ENCODE results near the gene TRAPPC1. TPM values are rescaled to one million over a fixed set of nuclear protein-coding genes. Genes with fewer than 3 reads are reported as not detected.

The TRAPPC1 gene
- total and polyA plus RNA-seq, 2 of the 8 experiments (the other 6 are each of a cell fraction or from before 2014, with no cell fraction given), result 114 to 170 TPM

- 0 out of 2 replicates have a peak overlapping the region, but pooled peaks have one; percentile 43 for H2BK12ac ChIP-seq (ENCODE audit: low read depth, low read length)
- H2BK120ac ChIP-seq (replicated peaks; ENCODE audit: low read depth, low read length), result no peak overlapping the region
- H3K27me3 ChIP-seq (replicated peaks in 1 of 4; ENCODE audit: control insufficient read depth in 3 of 4, extremely low read depth in 1 of 4, insufficient read depth in 3 of 4, low read length in 3 of 4), result peaks cover 10 to 34% (median 31%) of the 10 kb centered on the region in 4 experiments
- FAIRE-seq (no peak), DNase-seq (ENCODE audit: low read depth in 1 of 2, low spot score in 2 of 2) (no peak)
- H3K36me3 ChIP-seq (ENCODE audit: control insufficient read depth in 2 of 4, insufficient read depth in 4 of 4, low read length in 3 of 4), result no peaks in the 10 kb centered on the region
- peaks cover 0 to 2% of the 10 kb centered on the region in 2 experiments for H4K20me1 ChIP-seq (replicated peaks in 1 of 2; ENCODE audit: control insufficient read depth in 1 of 2, insufficient read depth in 2 of 2, low read length in 2 of 2)
- H3K79me1 ChIP-seq (ENCODE audit: low read depth, low read length), result no peaks in the 10 kb centered on the region
- H2BK15ac ChIP-seq (ENCODE audit: low read length), result 0 out of 2 replicates have a peak overlapping the region, but pooled peaks have one; percentile 65
- H3K23me2 ChIP-seq (ENCODE audit: low read depth, low read length), result peaks cover 7% of the 10 kb centered on the region
- H3K9me3 ChIP-seq (ENCODE audit: insufficient read depth in 2 of 2, low read depth in 1 of 2, low read length in 1 of 2), result no peaks in the 10 kb centered on the region
- H2AK5ac ChIP-seq (ENCODE audit: low read depth, low read length), result no peak overlapping the region
- H4K8ac ChIP-seq (ENCODE audit: extremely low read depth, insufficient read depth, low read length), result no peak overlapping the region
- H3K9ac ChIP-seq (replicated peaks in 1 of 4; ENCODE audit: extremely low read depth in 1 of 4, low read depth in 3 of 4, low read length in 3 of 4), result no peak overlapping the region
- H3K27ac ChIP-seq (ENCODE audit: low read depth, low read length), result no peak overlapping the region
- H3K4me2 ChIP-seq (ENCODE audit: insufficient read depth in 1 of 2, low read depth in 2 of 2, low read length in 2 of 2), result peak overlapping the region in 1 of 2 experiments; percentile 85; a peak in 2 of 4 replicates
- no peak overlapping the region for H2BK5ac ChIP-seq (ENCODE audit: low read depth, low read length)
- WGBS, 2 experiments (ENCODE audit: extremely low coverage in 1 of 2, insufficient coverage in 1 of 2, insufficient read length in 1 of 2, insufficient replicate concordance in 2 of 2, low coverage in 1 of 2, low lambda C conversion rate in 2 of 2, missing lambda C conversion rate in 1 of 2), result 75% methylated on average over 2 of the region's 2 CpGs; no CpG with 5 or more reads in 1 of the 2 experiments
- no peak overlapping the region for H3K14ac ChIP-seq (ENCODE audit: insufficient read length)
- no peak overlapping the region for H3K56ac ChIP-seq (replicated peaks; ENCODE audit: insufficient read length, low read depth, low read length)
- H3K79me2 ChIP-seq (ENCODE audit: control insufficient read depth in 1 of 2, insufficient read depth in 2 of 2, low read length in 2 of 2), result no peaks in the 10 kb centered on the region
- H3K4me3 ChIP-seq (ENCODE audit: extremely low read depth in 1 of 4, insufficient read depth in 2 of 4, low read depth in 3 of 4, low read length in 4 of 4), result peak overlapping the region in 1 of 4 experiments; percentile 53; a peak in 2 of 8 replicates
- H2AFZ ChIP-seq (ENCODE audit: low read length), result no peak overlapping the region
- no peak overlapping the region for H3K4ac ChIP-seq (replicated peaks; ENCODE audit: insufficient read length, low read depth, low read length)
- H3K4me1 ChIP-seq (replicated peaks in 1 of 4; ENCODE audit: control insufficient read depth in 3 of 4, insufficient read depth in 4 of 4, low read length in 3 of 4), result peaks cover 0 to 6% (median 6%) of the 10 kb centered on the region in 4 experiments; a peak in 5 of 7 replicates
- H3K18ac ChIP-seq (ENCODE audit: extremely low read depth, low read length), result no peak overlapping the region
- ChIA-PET POLR2A (ENCODE audit: partially characterized antibody) (interaction anchor here (1.6 kb wide), 1 partner anchor 10 kb away, joined by 4 read pairs; no protein-coding TSS in a partner anchor), CTCF (ENCODE audit: partially characterized antibody) (interaction anchor here (0.9 to 6.9 kb wide), 10 partner anchors 9 to 176 kb away, joined by 3 to 64 read pairs (median 4); partner anchors contain the start of genes CNTROB, KCNAB3 and KDM6B)
- H4K91ac ChIP-seq (replicated peaks; ENCODE audit: insufficient read length, low read length), result no peak overlapping the region
- H3K23ac ChIP-seq (ENCODE audit: insufficient read length), result no peak overlapping the region
- no peak overlapping the region for H2BK20ac ChIP-seq (ENCODE audit: low read length)
- no peak overlapping the region for H4K5ac ChIP-seq (ENCODE audit: insufficient read length, low read depth, low read length)
- no peak for TF ChIP-seq SIN3A (conservative IDR thresholded peaks at IDR 0.05 in 1 of 2, IDR thresholded peaks at IDR 0.05 in 1 of 2; ENCODE audit: low read depth in 1 of 2, low read length in 2 of 2)
- TF ChIP-seq CTBP2 (IDR thresholded peaks at IDR 0.05; ENCODE audit: borderline replicate concordance, insufficient read depth, insufficient read length, low read length), result no peak
- TF ChIP-seq, protein P1, sequence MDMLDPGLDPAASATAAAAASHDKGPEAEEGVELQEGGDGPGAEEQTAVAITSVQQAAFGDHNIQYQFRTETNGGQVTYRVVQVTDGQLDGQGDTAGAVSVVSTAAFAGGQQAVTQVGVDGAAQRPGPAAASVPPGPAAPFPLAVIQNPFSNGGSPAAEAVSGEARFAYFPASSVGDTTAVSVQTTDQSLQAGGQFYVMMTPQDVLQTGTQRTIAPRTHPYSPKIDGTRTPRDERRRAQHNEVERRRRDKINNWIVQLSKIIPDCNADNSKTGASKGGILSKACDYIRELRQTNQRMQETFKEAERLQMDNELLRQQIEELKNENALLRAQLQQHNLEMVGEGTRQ (IDR thresholded peaks at IDR 0.05; ENCODE audit: low read length), result no peak
- no peak for TF ChIP-seq FOSL1 (IDR thresholded peaks at IDR 0.05; ENCODE audit: insufficient read depth, low read depth, low read length)
- no peak for TF ChIP-seq RFX5 (IDR thresholded peaks at IDR 0.05; ENCODE audit: borderline replicate concordance, low read depth, low read length)
- no peak for TF ChIP-seq JUN (IDR thresholded peaks at IDR 0.05; ENCODE audit: low read depth, low read length)
- no peak for TF ChIP-seq ASH2L (IDR thresholded peaks at IDR 0.05; ENCODE audit: low read length)
- TF ChIP-seq CHD1 (IDR thresholded peaks at IDR 0.05; ENCODE audit: low read depth, low read length), result no peak
- no peak for TF ChIP-seq RAD21 (IDR thresholded peaks at IDR 0.05 in 1 of 2, conservative IDR thresholded peaks at IDR 0.05 in 1 of 2; ENCODE audit: low read depth in 2 of 2, low read length in 2 of 2)
- TF ChIP-seq RXRA (IDR thresholded peaks at IDR 0.05; ENCODE audit: insufficient read depth, low read depth, low read length), result no peak
- TF ChIP-seq GABPA (IDR thresholded peaks at IDR 0.05; ENCODE audit: borderline replicate concordance, insufficient read depth, low read length), result no peak
Observed at GRCh38 chr17:7916808-7917207, 14.9 kb downstream of the TRAPPC1 start.
